ENCODE results near the gene ZFHX3. TPM values are rescaled to one million over a fixed set of nuclear protein-coding genes. Genes with fewer than 3 reads are reported as not detected.

The ZFHX3 gene
- polyA plus RNA-seq, 1 donor = 24.3 TPM

GRCh38 chr16:72974142-72974769, 73.7 kb downstream of the ZFHX3 start:
- DNase-seq = no peak

DNA sequence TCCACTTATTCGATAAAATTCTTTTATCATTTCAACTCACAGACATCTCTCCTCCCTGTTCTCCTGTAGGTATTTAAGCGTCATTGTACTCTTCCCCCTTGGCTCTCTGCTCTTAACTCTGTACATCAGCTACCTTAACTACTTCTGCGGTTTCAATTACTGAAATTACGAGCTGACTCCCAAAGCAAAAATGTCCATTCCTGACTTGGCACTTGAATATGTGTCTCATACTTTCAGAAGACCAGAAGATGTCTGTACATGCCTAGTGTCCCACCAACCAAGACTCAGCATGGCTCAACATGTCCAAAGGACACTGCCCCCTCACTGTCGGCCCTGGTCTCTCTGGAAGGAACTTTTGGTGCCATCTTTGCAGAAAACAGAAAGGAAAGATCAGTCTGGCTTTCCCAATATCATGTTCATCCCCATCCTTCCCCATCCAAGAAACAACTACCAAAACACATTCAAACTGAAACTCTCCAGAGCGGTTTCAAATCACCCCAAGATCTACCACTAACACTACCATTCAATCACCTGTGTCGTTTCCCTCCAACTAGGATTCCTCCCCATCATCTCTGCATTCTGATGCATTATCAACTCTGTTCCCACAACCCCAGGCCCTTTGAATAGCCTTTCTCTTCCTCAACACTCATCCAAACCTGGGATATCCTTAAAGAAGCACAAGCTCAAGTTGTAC, 74.9 kb downstream of the ZFHX3 start:
- no peak for DNase-seq

DNA sequence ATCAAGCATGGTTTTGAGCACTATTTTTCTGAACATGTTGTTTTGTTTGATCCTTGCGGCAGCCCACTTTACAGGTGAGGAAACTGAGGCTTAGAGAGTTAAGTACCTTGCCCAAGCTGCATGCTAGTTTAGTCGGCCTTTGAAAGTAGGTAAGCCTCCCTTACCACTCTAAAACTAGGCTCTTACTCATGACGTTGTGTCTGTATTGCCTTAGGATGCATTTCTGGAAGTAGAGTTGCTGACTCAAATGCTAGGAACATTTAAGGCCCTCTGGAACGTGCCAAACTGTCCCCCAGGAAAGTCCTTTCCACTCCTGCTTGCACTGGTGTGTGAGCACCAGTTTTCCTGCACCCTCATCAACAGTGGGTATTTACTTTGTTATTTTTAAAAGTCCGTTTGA, 76.6 kb downstream of the ZFHX3 start:
- DNase-seq = no peak

GRCh38 chr16:72970656-72971055, 77.3 kb downstream of the ZFHX3 start:
- DNase-seq = no peak

DNA sequence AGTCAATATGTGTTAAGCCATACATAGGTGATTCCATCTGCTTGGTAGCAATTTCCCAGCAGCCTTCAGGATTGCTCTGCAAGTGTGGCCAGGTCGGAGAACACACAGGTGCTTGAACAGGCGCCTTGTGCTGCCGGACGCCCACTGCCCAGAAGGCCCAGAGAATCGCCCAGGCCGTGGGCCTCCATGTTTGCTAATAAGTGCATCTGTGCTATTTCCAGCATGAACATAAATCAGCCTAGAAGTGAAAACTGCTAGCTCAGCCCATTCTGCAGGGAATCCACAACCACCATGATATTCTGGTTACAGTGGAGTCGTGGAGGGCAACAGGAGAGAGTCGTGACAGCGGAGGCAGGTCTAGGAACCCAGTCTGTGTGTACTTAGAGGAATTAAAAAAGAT, 78.1 kb downstream of the ZFHX3 start:
- DNase-seq = no peak

DNA sequence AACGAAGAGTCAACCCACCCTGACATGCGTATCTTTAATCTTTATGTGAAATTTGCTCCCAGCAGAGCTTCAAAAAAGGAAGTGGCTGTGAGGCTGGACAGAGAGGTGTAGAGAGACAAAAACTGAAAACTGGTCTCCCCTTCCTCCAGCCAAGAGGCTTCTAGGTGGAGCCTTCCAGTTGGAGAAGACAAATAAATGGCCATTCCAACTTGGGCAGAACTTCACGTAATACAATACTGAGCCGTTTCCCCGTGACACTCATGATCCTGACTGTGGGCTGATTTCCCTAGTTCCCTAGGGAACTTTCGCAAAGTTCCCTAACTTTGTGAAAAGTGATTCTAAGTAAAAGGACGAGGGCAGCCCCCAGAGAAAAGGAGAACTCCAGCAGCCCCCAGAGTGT, 78.8 kb downstream of the ZFHX3 start:
- DNase-seq = no peak

DNA sequence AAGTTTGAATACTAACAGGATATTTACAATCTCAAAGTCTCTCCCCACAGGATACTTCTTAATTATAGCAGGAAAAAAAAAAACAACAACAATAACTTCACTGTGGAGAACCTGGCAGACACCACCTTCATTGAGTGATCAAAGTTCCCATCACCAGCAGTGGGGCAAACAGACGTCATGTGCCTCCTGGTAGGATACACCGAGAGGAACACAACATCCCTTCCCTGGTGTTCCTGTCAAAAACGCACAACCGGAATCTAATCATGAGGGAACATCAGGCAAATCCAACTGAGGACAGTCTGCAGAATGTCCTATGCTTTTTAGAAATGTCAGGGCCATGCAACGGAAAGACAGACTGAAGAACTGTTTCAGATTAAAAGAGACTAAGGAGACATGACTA, 80.0 kb downstream of the ZFHX3 start:
- no peak for DNase-seq

DNA sequence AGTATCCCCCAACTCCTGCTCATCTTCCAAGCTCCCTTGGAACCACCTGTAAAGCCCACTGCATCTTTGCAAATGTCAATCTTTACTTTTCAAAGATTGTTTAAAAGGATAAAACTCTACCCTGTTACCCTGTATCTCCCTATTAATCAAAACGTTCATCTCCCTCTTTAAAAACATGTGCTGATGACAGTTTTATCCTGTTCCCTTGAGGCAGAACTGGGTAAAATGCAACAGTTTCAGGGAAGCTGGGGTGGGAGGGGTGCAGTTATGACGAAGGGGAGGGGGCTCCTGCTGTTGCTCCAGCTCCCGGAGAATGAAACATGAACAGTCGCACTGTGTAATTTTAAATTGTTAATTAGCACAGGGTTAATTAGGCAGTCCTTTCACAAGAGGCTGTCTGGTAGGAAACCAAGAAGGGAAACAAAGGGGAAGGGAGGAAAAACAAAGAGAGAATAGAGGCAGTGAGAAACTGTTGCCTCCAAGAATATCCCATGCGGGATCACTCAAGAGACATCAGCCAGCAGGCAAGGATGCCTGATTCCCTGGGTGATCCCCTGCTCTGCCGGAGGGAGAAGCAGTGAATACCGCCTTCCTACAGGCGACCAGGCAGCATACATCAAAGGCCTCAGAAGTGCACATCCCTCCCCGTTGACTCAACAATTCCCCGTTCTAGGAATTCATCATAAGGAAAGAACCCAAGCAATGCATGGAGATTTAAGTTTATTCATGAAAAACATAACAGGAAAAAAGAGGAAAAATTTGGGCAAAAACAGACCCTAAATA, 84.2 kb downstream of the ZFHX3 start:
- DNase-seq = no peak

- DNase-seq = no peak
These were observed 85.6 kb downstream of the ZFHX3 start for GRCh38 chr16:72962347-72962746.

- no peak for DNase-seq
These were observed 86.1 kb downstream of the ZFHX3 start for GRCh38 chr16:72961863-72962262.

- DNase-seq = peak; percentile 45
These were observed 86.7 kb downstream of the ZFHX3 start for GRCh38 chr16:72961115-72961832.

DNA sequence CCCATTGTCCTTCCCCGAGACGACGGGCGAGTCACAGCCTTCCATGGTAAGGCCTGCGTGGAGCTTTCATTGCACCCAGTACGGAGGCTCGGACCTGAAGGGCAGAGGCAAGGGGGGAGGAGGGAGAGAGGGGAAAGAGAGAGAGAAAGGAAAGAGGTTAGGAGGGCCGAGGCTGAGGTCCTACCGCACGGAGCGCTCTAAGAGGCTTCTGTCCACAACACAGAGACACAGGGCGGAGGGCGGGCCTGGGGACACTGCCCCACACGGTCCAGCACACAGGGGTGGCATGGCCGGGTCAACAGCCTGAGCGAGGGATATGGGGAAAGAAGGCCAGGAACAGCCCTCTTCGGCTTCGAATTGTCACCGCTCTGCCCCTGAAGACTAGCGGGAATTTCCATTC, 87.8 kb downstream of the ZFHX3 start:
- DNase-seq = no peak

DNA sequence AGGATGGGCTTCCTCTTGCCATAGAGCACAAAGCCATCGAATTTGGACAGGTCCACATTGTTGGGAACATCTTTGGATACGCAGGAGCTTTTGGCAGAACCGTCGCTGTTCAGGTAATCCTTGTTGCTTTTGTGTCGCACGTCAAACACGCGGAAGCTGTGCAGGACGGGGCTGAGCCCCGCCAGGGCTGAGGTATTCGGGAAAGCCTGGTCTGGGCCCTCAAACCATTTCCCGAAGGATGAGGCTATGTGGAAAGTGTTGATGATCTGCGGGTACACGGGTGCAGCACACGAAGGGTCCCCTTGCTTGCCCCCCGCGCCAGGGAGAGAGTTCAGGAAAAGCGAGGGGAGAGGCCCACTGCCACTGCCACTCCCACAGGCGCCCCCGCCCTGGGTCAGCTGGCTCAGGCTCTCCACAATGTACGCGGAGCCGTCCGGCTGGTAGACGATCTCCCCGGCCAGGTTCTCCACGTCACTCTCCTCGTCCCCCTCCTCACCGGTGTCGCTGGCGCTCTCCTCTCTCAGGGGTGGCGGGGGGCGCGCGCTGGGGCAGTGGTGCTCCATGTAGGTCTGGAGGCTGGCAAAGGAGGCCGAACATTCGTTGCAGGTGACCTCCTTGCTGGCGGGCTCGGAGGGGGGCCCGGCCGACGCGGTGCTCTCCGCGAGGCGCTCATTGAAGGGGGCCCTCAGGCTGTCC, 88.5 kb downstream of the ZFHX3 start:
- DNase-seq = no peak

- no peak for DNase-seq
These were observed 89.3 kb downstream of the ZFHX3 start for GRCh38 chr16:72958522-72959076.

DNA sequence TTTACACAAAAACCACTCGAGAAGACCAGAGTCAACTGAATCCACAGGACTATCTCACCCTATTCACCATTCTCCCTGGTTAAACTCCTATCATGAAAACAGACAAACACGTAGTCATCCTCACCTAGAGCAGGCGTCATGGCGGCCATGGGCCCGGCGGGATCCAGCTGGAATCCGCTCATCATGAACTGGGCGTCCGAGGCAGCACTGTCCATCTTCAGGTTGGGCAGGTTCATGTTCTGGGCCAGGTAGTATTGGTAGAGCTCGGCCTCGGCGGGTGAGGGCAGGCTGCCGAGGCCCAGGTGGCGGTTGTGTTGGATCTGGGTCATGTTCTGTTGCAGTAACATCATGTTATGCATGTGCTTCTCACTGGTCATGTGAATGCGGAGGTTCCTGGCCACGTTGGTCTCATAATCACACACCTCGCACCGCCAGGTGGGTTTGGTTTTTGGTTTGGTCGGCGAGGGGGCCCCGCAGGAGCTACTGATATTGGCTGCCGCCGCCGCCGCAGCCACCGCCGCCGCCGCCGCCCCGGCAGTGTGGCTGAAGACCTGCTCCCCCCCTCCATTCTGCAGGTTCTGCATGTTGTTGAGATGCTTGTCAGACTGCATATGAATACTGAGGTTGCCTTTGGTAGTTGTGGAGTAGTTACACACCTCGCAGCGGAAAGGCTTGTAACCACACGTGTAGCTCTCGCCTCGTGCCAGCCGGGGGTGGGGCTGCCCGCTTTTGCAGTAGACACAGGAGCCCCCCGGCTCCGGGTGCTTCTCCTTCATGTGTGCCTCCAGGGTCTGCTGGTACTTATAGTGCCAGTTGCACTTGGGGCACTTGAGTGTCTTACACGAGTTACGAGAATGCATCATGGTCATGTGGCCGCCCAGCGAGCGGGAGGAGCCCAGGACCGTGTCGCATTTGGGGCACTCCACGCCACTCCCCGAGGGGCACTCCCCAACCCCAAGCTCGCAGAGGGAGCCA, 90.3 kb downstream of the ZFHX3 start:
- no peak for DNase-seq

DNA sequence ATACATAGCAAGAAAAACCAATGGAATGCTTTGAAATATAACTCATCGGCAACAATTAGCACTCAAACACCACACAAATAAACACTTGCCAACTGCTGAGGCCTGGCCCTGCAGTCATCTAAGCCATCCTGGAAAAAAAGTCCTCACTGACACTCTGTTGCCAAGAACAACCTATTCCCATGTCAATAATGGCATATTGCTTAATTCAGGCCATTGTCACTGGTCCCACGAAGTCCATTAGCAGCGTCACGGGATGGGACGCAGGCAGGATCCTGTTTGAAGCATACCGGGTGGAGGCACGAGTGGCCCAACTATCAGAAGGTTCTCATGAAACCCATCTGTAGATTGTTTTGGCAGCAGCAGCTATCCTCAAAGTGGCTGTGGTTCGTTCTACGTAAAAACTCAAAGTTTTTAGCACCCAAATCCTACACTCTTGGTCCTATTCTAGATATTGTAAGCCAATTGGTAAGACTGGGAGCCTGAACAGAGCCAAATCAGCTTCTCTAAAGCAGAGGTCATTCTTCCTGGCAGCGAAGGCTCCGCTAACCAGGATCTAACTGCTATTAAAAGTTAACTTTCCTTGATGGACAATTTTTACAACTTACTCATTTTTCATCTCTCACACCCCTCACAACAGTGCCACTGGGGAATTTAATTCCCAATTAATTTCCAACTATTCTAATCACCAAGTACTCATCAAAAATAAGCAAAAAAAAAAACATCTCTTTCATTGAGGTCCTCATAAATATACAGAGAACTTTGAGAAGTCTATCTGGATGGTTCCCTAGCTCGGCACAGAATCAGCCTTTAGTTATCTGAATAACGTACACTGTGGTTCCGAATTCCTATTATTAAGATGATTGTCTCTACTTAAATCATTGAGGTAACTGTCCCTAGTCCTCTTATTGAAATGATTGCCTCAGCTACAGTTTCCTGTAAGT, 91.5 kb downstream of the ZFHX3 start:
- no peak for DNase-seq

- no peak for DNase-seq
These were observed 95.1 kb downstream of the ZFHX3 start for GRCh38 chr16:72952811-72953271.

GRCh38 chr16:72952404-72952803, 95.5 kb downstream of the ZFHX3 start:
- DNase-seq = no peak

GRCh38 chr16:72951916-72952315, 96.0 kb downstream of the ZFHX3 start:
- DNase-seq = no peak
